ENCODE results near the gene ERCC5. TPM values are rescaled to one million over a fixed set of nuclear protein-coding genes. Genes with fewer than 3 reads are reported as not detected.
A peak's percentile ranks its signal among the peaks of the same experiment; 100 is the strongest.

Gene ERCC5
- total and polyA plus RNA-seq, 2 of the 8 experiments (the other 6 are each of a cell fraction or from before 2014, with no cell fraction given), result 3.8 to 24.4 TPM

DNA sequence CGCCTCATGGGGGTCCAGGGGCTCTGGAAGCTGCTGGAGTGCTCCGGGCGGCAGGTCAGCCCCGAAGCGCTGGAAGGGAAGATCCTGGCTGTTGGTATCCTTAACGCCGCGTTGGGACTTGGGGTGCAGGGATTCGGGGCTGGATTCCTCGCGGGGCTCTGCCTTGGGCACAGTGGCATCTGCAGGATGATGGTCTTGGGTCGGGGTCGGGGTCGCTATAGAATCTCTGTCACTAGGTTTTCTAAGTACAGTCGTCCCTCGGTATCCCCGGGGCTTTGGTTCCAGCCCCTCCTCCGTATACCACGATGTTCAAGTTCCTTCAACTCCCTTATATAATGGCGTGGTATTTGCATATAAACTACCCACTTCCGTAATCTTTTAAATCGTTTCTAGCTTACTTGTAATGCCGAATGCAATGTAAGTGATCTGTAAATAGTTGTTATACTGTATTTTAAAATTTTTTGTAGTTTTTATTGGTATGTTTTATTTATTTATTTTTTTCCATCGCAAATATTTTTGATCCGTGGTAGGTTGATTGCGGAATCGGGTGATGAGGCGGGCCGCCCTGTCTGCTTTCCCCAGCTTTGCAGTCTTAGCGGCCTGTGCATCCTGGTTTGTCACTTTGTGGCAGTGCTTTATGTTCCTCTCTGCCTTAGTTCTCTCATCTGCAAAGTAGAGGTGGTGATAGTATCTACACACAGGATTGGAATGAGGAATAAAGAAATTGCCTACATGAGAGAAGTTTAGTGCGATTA, 606 bp downstream of the ERCC5 start:
- Histone ChIP-seq H2BK5ac (ENCODE audit: low read depth, low read length) (0 out of 2 replicates have a peak overlapping the region, but pooled peaks have one; percentile 77), H4K20me1 (replicated peaks in 1 of 2; ENCODE audit: control insufficient read depth in 1 of 2, insufficient read depth in 2 of 2, low read length in 2 of 2) (no peaks in the 10 kb centered on the region), H3K9me3 (ENCODE audit: insufficient read depth in 2 of 2, low read depth in 1 of 2, low read length in 1 of 2) (no peaks in the 10 kb centered on the region), H3K4me2 (ENCODE audit: insufficient read depth in 1 of 2, low read depth in 2 of 2, low read length in 2 of 2) (peak overlapping the region; percentile 82 to 92), H3K36me3 (ENCODE audit: control insufficient read depth in 2 of 4, insufficient read depth in 4 of 4, low read length in 3 of 4) (no peaks in the 10 kb centered on the region), H4K5ac (ENCODE audit: insufficient read length, low read depth, low read length) (no peak overlapping the region), H3K27me3 (replicated peaks in 1 of 4; ENCODE audit: control insufficient read depth in 3 of 4, extremely low read depth in 1 of 4, insufficient read depth in 3 of 4, low read length in 3 of 4) (no peaks in the 10 kb centered on the region), H3K56ac (replicated peaks; ENCODE audit: insufficient read length, low read depth, low read length) (no peak overlapping the region), H2BK12ac (ENCODE audit: low read depth, low read length) (no peak overlapping the region), H2BK20ac (ENCODE audit: low read length) (no peak overlapping the region), H3K9ac (replicated peaks in 1 of 4; ENCODE audit: extremely low read depth in 1 of 4, low read depth in 3 of 4, low read length in 3 of 4) (peak overlapping the region; percentile 38 to 77 (median 60); a peak in 5 of 7 replicates), H3K27ac (ENCODE audit: low read depth, low read length) (no peak overlapping the region), H3K4ac (replicated peaks; ENCODE audit: insufficient read length, low read depth, low read length) (no peak overlapping the region), H3K4me3 (ENCODE audit: extremely low read depth in 1 of 4, insufficient read depth in 2 of 4, low read depth in 3 of 4, low read length in 4 of 4) (peak overlapping the region; percentile 64 to 95 (median 90)), H4K91ac (replicated peaks; ENCODE audit: insufficient read length, low read length) (no peak overlapping the region), H3K14ac (ENCODE audit: insufficient read length) (no peak overlapping the region), H3K23ac (ENCODE audit: insufficient read length) (no peak overlapping the region), H3K18ac (ENCODE audit: extremely low read depth, low read length) (no peak overlapping the region), H3K79me1 (ENCODE audit: low read depth, low read length) (0 out of 2 replicates have a peak, but pooled peaks cover 2% of the 10 kb centered on the region), H2AK5ac (ENCODE audit: low read depth, low read length) (no peak overlapping the region), H2BK120ac (replicated peaks; ENCODE audit: low read depth, low read length) (no peak overlapping the region), H3K4me1 (replicated peaks in 1 of 4; ENCODE audit: control insufficient read depth in 3 of 4, insufficient read depth in 4 of 4, low read length in 3 of 4) (peaks cover 0 to 2% (median 0%) of the 10 kb centered on the region in 4 experiments; a peak in 1 of 7 replicates), H3K23me2 (ENCODE audit: low read depth, low read length) (peaks cover 7% of the 10 kb centered on the region; the same call in 1 of the 2 replicates), H4K8ac (ENCODE audit: extremely low read depth, insufficient read depth, low read length) (peak overlapping the region; percentile 75), H2BK15ac (ENCODE audit: low read length) (no peak overlapping the region), H3K79me2 (ENCODE audit: control insufficient read depth in 1 of 2, insufficient read depth in 2 of 2, low read length in 2 of 2) (0 out of 4 replicates have a peak, but pooled peaks cover 0 to 5% of the 10 kb centered on the region in 2 experiments), H2AFZ (ENCODE audit: low read length) (peak overlapping the region; percentile 93)
- CTCF ChIA-PET (ENCODE audit: partially characterized antibody), result interaction anchor here (0.7 to 3.3 kb wide), 10 partner anchors 14 to 267 kb away, joined by 3 to 14 read pairs (median 4); no protein-coding TSS in a partner anchor
- DNase-seq (ENCODE audit: low read depth in 1 of 2, low spot score in 2 of 2), result no peak
- POLR2A ChIA-PET (ENCODE audit: partially characterized antibody), result interaction anchor here (0.7 to 1.8 kb wide), 8 partner anchors 12 to 254 kb away, joined by 3 to 9 read pairs (median 4); partner anchors contain the start of genes TEX30 and TPP2
- TF ChIP-seq SAP30 (IDR thresholded peaks at IDR 0.05; ENCODE audit: insufficient read depth, insufficient replicate concordance, low read length) (peak; percentile 85), HDAC2 (IDR thresholded peaks at IDR 0.05; ENCODE audit: borderline replicate concordance in 1 of 2, low read depth in 2 of 2, low read length in 2 of 2) (0 out of 4 replicates have a peak, but pooled peaks of 1 of the 2 experiments have one; percentile 34), KDM5A (IDR thresholded peaks at IDR 0.05; ENCODE audit: low read length) (0 out of 2 replicates have a peak, but pooled peaks have one; percentile 13), CHD2 (IDR thresholded peaks at IDR 0.05; ENCODE audit: low read length) (no peak), RBBP5 (IDR thresholded peaks at IDR 0.05; ENCODE audit: borderline replicate concordance, low read depth, low read length) (0 out of 2 replicates have a peak, but pooled peaks have one; percentile 1)
- WGBS, 2 experiments (ENCODE audit: extremely low coverage in 1 of 2, insufficient coverage in 1 of 2, insufficient read length in 1 of 2, insufficient replicate concordance in 2 of 2, low coverage in 1 of 2, low lambda C conversion rate in 2 of 2, missing lambda C conversion rate in 1 of 2), result 1% methylated on average over 31 of the region's 31 CpGs; no CpG with 5 or more reads in 1 of the 2 experiments
- FAIRE-seq, result no peak
